Hematopoietic multipotent progenitor cell treated with erythropoietin and hydrocortisone succinate and interleukin-3 and kit ligand, for 15 days (in vitro differentiated cells): ENCODE data around the gene RASSF4.
A peak's percentile ranks its signal among the peaks of the same experiment; 100 is the strongest.

Experiments
- DNase-seq: peaks from one replicate; pipeline ENCODE4 v3.0.0-alpha.2; 2015; ENCODE audit warnings: low spot score

The RASSF4 gene

DNA sequence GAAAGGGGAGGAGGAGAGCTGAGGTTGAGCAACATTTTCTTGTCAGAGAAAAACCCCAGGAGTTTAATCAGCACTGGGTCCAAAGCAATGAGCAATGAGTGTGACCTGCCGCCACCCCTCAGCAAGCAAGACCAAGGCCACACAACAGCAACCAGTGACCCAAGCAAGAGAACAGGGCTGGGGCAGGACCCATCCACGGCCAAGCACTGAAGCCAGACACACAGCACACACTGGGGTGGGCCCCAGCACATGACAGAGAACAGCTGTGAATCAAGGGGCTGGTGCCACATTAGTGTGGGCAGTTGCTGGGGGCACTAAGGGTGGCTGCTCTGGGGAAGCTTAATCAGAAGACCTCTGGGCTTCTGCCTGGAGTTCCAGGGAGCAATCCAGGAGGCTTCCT lies 32.2 kb upstream of the RASSF4 start:
- DNase-seq, result no peak

DNA sequence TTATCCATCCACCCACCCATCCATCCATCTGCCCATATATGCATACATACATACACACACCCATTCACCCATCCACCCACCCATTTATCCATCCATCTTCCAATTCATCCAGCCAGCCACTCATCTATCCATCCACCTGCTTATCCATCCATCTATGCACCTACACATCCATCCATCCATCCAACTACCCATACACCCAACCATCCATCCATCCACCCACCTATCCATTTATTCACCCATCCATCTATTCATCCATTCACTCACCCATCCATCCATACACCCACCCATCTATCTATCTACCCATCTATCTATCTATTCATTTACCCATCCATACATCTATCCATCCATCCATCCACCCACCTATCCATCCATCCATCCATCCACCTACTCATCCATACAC lies 31.1 kb upstream of the RASSF4 start:
- DNase-seq, result no peak

DNA sequence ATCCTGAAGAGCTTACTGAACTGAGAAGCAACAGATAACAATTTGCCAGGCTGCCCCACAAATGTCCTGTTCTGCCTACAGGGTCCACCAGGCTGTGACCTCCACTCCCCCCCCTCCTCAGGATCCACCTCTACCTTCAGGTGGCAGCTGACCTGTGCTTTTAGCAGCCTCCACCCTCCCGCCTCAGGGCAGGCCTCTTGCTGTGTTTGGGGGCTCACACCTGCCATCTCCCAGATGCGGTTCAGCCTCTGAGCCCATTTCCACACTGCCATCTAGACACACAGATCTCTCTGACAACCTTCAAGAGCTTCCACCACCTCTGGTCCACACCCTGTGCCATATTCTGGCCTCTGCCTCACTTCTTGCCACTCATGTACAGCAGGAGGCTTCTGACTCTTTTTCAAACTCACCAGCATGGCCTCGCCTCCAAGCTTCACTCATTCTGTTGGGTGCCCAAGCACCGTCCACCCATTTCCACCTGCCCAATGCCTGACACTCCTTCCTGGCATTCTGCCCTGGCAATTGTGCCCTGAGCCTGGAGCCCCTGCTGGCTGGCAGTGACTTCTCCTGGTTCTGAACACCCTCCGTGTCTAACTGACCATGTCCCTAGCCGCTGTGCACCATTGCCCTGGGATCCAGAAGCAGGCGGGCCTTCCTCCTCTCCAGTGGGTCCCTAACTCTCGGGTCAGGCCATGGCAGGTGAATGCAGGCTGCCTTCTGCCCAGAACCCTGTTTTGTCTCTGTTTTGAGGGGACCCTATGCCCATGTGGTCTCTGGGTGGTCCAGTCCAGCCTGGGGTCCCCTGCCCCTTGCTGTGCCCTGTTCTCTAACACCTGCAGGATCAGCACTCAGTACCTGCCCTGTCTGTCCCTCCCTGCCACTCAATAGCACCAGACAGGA lies 30.0 kb upstream of the RASSF4 start:
- no peak for DNase-seq

DNA sequence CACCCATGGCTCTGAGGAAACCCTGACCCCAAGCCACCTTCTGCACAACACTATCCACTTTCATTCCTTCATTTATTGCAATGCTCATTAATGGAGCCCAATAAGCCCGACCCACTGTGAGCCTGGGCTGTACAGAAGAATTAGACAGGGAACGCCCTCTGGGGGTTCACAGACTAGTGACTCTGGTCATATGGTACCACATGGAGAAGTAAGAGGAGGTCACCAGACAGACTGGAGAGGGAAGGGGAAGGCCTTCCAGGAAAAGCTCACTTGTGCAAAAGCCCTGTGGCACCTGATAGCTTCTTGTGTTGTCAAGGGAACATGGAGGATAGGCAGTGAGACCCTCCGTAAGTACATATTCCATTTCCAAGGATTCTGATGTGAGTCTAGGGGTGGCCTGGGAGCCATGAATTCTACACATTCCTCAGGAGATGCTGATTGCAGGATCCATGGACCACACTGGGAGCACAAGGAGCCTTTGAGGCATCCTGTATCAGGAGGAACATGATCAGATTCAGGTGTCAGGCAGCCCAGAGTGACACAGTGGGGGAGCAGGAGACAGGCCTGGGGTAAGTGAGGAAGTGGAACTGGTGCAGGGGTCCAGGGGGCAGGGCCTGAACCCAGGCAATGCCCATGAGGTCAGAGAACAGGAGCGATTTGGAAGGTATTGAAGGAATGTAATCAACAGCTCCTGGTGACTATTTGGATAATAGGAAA lies 28.5 kb upstream of the RASSF4 start:
- no peak for DNase-seq

DNA sequence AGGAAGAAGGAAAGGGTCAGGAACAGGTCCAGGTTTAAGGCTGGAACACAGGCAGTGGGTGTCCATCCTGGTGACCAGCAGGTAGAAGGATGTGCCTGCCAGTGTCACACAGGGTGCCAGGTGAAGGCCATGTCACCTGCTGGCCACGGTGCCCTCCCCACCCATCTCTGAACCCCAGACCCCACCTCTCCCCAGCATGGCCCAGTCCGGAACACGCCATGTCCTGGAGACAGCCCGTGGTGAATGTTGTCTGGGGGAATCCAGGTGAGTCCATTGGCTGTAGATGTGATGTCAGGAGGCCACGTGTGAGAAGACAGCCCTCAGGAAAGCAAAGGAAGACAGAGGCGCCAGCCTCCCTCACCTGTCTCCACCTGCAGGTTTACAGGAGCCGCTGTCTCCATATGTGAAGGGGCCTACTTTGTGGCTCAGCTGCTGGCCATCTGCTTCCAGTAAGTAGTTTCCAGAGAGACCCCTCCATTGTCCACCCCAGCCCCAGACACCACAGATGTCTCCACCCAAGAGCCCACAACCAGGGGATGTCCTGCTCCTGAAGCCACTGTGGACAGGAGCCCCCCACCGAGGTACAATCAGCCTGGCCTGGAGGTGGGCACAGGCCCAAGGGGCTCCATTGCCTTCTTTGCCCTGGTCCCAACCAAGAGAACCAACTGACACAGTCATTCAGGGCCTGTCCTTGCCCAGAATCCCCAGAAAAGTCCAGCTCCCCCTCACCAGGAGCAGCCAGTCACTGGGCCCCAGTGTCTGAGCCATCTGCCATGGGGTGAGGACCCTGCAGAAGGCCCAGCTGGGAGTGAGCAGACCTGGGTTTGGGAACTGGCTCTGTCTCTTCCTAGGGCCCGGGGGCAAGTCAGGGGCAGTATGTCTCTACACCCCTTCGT lies 27.7 kb upstream of the RASSF4 start:
- no peak for DNase-seq

GRCh38 chr10:44932517-44933450 lies 26.8 kb upstream of the RASSF4 start:
- DNase-seq, result peak; percentile 47

GRCh38 chr10:44933451-44934321 lies 25.9 kb upstream of the RASSF4 start:
- no peak for DNase-seq

DNA sequence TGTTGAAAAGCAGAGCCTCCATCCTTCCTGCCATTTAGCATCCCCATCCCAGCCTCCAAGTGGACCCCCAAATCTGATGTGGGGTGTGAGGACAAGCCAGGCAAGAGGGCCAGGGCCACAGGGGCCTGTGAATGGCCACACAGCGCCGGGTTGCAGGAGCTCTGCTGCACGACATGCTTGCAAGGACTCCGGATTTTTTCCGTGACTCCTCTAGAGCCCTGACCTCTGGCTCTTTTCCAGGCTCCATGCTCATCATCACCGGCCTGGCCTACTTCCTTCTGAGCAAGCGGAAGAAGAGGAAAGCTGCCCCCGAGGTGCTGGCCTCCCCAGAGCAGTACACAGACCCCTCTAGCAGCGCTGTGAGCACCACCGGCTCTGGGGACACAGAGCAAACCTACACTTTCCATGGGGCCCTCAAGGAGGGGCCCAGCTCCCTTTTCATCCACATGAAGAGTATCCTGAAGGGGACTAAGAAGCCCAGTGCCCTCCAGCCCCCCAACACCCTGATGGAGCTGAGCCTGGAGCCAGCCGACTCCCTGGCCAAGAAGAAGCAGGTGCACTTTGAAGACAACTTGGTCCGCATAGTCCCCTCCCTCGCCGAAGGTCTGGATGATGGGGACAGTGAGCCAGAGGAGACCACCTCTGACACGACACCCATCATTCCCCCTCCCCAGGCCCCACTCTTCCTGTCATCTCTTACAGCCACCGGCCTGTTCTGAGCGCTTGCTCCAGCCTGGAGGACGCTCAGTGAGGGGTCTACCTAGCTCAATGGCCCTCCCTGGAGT lies 25.0 kb upstream of the RASSF4 start:
- DNase-seq, result no peak

DNA sequence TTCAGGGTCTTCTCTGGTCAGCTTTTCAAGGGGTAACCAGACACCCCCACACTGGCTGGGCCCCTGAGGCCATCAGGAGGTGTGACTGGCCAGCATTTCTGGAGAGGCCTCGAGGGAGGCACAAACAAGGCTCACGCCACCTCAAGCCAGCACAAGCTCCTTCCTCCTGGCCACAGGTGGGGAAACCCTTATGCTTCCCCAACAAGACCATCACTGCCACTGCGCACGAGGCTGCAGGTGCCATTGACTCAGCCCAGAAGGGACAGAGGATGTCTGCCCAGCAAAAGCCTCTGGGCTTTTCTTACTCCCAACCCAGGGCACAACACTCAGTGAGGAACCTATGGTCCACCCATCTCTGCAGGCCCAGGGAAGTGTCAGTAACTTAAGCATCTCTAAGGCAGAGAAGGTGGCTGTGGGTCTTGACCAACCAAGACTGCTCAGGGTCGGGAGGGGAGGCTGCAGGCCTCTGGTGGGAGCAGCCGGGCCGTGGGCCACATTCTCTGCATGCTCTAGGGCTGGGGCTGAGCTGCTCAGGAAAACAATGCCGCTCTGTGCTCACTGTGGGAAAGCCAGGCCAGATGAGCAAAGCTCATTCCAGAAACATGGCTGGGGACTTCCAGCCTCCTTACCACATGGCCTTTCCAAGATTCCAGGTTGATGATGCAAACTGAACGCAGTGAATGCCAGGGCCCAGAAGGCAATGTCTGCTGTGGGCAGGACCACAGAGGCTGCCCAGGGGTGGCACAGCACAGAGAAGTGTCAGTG lies 24.2 kb upstream of the RASSF4 start:
- no peak for DNase-seq

GRCh38 chr10:44935966-44936295 lies 23.7 kb upstream of the RASSF4 start:
- no peak for DNase-seq

DNA sequence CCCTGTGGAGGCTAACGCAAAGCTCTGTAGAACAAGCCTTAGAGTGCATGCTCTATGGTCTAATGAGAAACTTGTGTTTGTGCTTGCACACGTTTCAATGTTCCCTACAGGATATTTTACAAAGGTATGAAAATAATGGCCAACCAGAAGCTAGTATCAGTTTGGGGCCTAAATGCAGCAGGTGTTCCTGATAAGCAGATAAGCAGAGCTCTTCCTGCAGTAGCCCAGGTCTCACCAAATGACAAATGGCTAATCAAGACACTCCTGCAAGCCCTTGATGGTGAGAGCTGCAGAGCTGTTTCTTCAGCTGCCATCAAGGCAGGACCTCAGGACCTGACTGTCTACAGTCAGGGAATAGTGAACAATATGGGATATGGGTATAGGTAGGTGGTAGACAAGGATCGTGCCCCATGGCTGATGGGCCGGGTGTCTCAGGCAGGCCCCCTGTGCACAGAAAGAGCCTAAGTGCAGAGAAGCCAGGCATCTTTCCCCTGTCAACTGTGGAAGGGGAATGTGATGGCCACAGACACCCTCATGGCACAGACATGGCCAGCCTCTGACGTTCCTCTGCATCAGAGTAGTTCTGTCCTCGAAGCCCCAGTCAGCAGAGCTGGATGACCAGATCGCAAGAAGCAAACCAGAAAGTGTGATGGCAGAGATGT lies 23.2 kb upstream of the RASSF4 start:
- DNase-seq, result no peak

GRCh38 chr10:44937196-44938005 lies 22.2 kb upstream of the RASSF4 start:
- DNase-seq, result no peak

DNA sequence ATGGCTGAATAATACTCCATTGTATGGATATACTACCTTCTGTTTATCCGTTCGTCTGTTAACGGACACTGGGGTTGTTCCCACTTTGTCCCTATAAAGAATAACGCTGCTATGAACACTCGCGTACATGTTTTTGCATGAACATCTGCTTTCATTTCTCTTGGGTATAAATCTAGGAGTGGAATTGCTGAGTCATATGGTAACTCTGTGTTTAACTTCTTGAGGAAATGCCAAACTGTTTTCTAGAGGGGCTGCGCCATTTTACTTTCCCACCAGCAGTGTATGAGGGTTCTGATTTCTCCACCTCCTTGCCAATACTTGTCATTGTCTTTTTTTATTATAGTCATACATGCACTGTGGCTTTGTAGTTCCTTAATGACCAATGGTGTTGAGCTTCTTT lies 20.6 kb upstream of the RASSF4 start:
- DNase-seq, result no peak

DNA sequence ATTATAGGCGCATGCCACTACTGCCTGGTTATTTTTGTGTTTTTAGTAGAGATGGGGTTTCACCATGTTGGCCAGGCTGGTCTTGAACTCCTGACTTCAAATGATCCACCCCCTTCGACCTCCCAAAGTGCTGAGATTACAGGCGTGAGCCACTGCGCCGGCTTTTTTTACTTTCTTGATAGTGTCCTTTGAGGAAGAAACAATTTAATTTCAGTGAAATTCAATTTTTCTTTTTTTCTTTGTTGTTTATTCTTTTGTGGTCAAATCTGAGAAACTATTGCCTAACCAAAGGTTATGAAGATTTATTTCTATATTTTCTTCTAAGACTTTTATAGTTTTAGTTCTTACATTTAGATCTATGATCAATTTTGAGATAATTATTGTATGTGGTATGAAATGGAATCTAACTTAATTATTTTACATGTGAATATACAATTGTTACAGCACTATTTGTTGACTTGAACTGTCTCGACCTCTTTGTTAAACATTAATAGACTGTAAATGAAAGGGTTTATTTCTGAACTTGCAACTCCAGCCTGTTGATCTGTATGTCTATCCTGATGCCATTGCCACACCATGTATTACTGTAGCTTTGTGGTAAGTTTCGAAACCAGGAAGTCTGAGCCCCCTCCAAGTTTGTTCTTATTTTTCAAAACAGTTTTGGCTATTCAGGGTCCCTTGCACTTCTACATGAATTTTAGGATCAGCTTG lies 19.8 kb upstream of the RASSF4 start:
- DNase-seq, result no peak

GRCh38 chr10:44944354-44944753 lies 15.2 kb upstream of the RASSF4 start:
- no peak for DNase-seq

DNA sequence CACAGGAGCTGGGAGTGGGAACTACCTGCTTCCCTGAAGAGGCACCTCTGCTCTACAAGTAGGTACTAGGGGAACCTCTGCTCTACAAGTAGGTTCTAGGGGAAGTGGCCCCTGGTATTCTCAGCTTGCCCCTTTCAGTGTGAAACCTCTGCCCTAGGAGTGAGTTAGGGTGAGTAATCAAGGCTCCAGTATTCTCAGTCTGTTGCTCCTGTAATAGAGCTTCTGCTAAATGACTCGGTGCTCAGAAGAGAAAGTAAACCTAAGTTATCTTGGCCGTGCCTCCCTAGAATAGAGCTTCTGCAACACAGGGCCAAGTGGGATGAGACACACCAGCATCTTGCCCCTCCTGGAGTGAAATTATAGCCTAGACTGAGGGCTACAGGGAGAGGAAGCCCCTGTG lies 13.4 kb upstream of the RASSF4 start:
- DNase-seq, result no peak
